ENCODE measurements around the gene FYN. TPM values are rescaled to one million over a fixed set of nuclear protein-coding genes. Genes with fewer than 3 reads are reported as not detected.

The FYN gene
- total and polyA plus RNA-seq, 10 of the 15 experiments (the other 5 are each of a cell fraction or from before 2014, with no cell fraction given), result 51.4 to 247 (median 138) TPM

GRCh38 chr6:111791415-111791814, 81.8 kb downstream of the FYN start:
- CTCF ChIA-PET, result interaction anchor here (1.3 to 1.7 kb wide), 2 partner anchors 15 to 54 kb away, joined by 3 read pairs; no protein-coding TSS in a partner anchor
- FAIRE-seq, result no peak
- in situ Hi-C loops (cut with MboI), result no loop called here
- TF ChIP-seq BCLAF1 (IDR thresholded peaks at IDR 0.05) (no peak), NFYB (IDR thresholded peaks at IDR 0.05; ENCODE audit: insufficient read depth, low read depth, low read length) (no peak), POLR2AphosphoS2 (IDR thresholded peaks at IDR 0.05; ENCODE audit: low read depth, low read length) (no peak), GABPA (IDR thresholded peaks at IDR 0.05; ENCODE audit: low read depth) (no peak), CBX3 (IDR thresholded peaks at IDR 0.05; ENCODE audit: borderline replicate concordance, low read depth) (no peak), ZBTB40 (IDR thresholded peaks at IDR 0.05; ENCODE audit: borderline replicate concordance) (no peak), USF1 (IDR thresholded peaks at IDR 0.05; ENCODE audit: borderline replicate concordance, extremely low read length, insufficient read depth, low read depth, low read length) (no peak), MYC (IDR thresholded peaks at IDR 0.05; ENCODE audit: insufficient read depth, insufficient read length, insufficient replicate concordance, low read length, severe bottlenecking) (no peak), SMARCA5 (IDR thresholded peaks at IDR 0.05) (no peak), ZNF592 (IDR thresholded peaks at IDR 0.05) (no peak)

More at GRCh38 chr6:111791415-111791814, 81.8 kb downstream of the FYN start:
- 24% methylated on average over 2 of the region's 2 CpGs for WGBS (ENCODE audit: insufficient coverage, insufficient replicate concordance, low lambda C conversion rate, missing lambda C conversion rate)
- H3K27me3 ChIP-seq (replicated peaks in 1 of 2; ENCODE audit: control insufficient read depth in 2 of 2, insufficient read depth in 2 of 2, low read length in 1 of 2), result no peaks in the 10 kb centered on the region
- BruUV-seq (replicated peaks), result no TSS peak
- ATAC-seq, result no peak
- H3K4me3 ChIP-seq, result peak overlapping the region; percentile 66
- SMC1A ChIA-PET (ENCODE audit: uncharacterized antibody, unreplicated experiment), result interaction anchor here (0.8 to 7.3 kb wide), 9 partner anchors 10 to 81 kb away, joined by 5 to 71 read pairs (median 18); no protein-coding TSS in a partner anchor
- peak overlapping the region; percentile 69 for H3K4me2 ChIP-seq (ENCODE audit: control insufficient read depth, insufficient read depth)
- H3K36me3 ChIP-seq (ENCODE audit: control insufficient read depth in 2 of 2, insufficient read depth in 2 of 2, low read length in 1 of 2), result no peaks in the 10 kb centered on the region; a peak in 3 of 4 replicates
- H3K9me3 ChIP-seq (replicated peaks; ENCODE audit: control insufficient read depth, insufficient read depth, low read length), result no peaks in the 10 kb centered on the region; the same call in 2 of the 3 replicates
- H3K9ac ChIP-seq (ENCODE audit: control insufficient read depth, insufficient read depth, low read length), result peak overlapping the region; percentile 15
- H4K20me1 ChIP-seq (ENCODE audit: control insufficient read depth, insufficient read depth), result no peaks in the 10 kb centered on the region
- no peak overlapping the region for H2AFZ ChIP-seq (ENCODE audit: control insufficient read depth, low read depth, low read length)
- H3K27ac ChIP-seq (ENCODE audit: control insufficient read depth, insufficient read depth), result peak overlapping the region; percentile 58
- H3K79me2 ChIP-seq (ENCODE audit: control insufficient read depth, insufficient read depth, low read length), result peaks cover 86% of the 10 kb centered on the region
- H3K4me1 ChIP-seq (ENCODE audit: control insufficient read depth, insufficient read depth, low read length), result peaks cover 35% of the 10 kb centered on the region
- RAD21 ChIA-PET (ENCODE audit: unreplicated experiment), result interaction anchor here (0.7 to 4.9 kb wide), 6 partner anchors 9 to 43 kb away, joined by 3 to 37 read pairs (median 3); no protein-coding TSS in a partner anchor
- intact Hi-C loops (cut with micrococcal nuclease; ENCODE audit: unreplicated experiment), result loop anchor here (5.0 kb wide), 1 partner anchor 81 kb away; the partner anchor contains the start of gene FYN
- no peak for DNase-seq (ENCODE audit: low read depth, low spot score)
- POLR2A ChIA-PET, result interaction anchor here (1.3 to 4.1 kb wide), 3 partner anchors 15 to 21 kb away, joined by 5 to 21 read pairs (median 20); no protein-coding TSS in a partner anchor
